ENCODE measurements around the gene SLC17A5.
"Not testable (repeated sequence)": the region's sequence is repeated elsewhere in the genome, so short reads cannot be mapped to it uniquely, and the experiment has no call there.

The SLC17A5 gene

GRCh38 chr6:73665686-73666319 lies 12.0 kb upstream of the SLC17A5 start:
- DNase-seq, result no peak

- no peak for DNase-seq
These were observed 10.9 kb upstream of the SLC17A5 start for GRCh38 chr6:73664701-73665100.

- no peak for DNase-seq
These were observed 3.4 kb upstream of the SLC17A5 start for GRCh38 chr6:73657201-73657600.

GRCh38 chr6:73656531-73657145 lies 2.8 kb upstream of the SLC17A5 start:
- DNase-seq, result no peak

GRCh38 chr6:73655341-73655917 lies 1.6 kb upstream of the SLC17A5 start:
- DNase-seq, result no peak

- DNase-seq, result peak; percentile 44
These were observed 888 bp downstream of the SLC17A5 start for GRCh38 chr6:73652637-73653570.

GRCh38 chr6:73649783-73650182 lies 4.0 kb downstream of the SLC17A5 start:
- DNase-seq, result no peak

GRCh38 chr6:73648166-73648565 lies 5.6 kb downstream of the SLC17A5 start:
- DNase-seq, result no peak

GRCh38 chr6:73644941-73645591 lies 8.7 kb downstream of the SLC17A5 start:
- DNase-seq, result no peak

GRCh38 chr6:73644030-73644429 lies 9.8 kb downstream of the SLC17A5 start:
- no peak for DNase-seq

GRCh38 chr6:73642530-73642929 lies 11.3 kb downstream of the SLC17A5 start:
- no peak for DNase-seq

- no peak for DNase-seq
These were observed 13.5 kb downstream of the SLC17A5 start for GRCh38 chr6:73640179-73640750.

GRCh38 chr6:73639040-73639439 lies 14.8 kb downstream of the SLC17A5 start:
- no peak for DNase-seq

GRCh38 chr6:73637404-73637803 lies 16.4 kb downstream of the SLC17A5 start:
- DNase-seq, result no peak

- no peak for DNase-seq
These were observed 17.7 kb downstream of the SLC17A5 start for GRCh38 chr6:73636048-73636447.

- no peak for DNase-seq
These were observed 21.4 kb downstream of the SLC17A5 start for GRCh38 chr6:73632346-73632745.

- DNase-seq, result no peak
These were observed 21.9 kb downstream of the SLC17A5 start for GRCh38 chr6:73631849-73632248.

- DNase-seq, result no peak
These were observed 23.4 kb downstream of the SLC17A5 start for GRCh38 chr6:73630401-73630800.

- no peak for DNase-seq
These were observed 28.9 kb downstream of the SLC17A5 start for GRCh38 chr6:73624896-73625295.

GRCh38 chr6:73623480-73623879 lies 30.3 kb downstream of the SLC17A5 start:
- DNase-seq, result not testable (repeated sequence)

GRCh38 chr6:73618082-73618481 lies 35.7 kb downstream of the SLC17A5 start:
- not testable (repeated sequence) for DNase-seq

GRCh38 chr6:73614802-73615201 lies 39.0 kb downstream of the SLC17A5 start:
- no peak for DNase-seq

All from DMS79 (cell line).